ENCODE data around the gene ANKRD40CL. TPM values are rescaled to one million over a fixed set of nuclear protein-coding genes. Genes with fewer than 3 reads are reported as not detected.

The ANKRD40CL gene
- polyA plus RNA-seq, 1 of the 3 experiments (the other 2 are of a cell fraction) = not detected

- TF ChIP-seq, protein P1, sequence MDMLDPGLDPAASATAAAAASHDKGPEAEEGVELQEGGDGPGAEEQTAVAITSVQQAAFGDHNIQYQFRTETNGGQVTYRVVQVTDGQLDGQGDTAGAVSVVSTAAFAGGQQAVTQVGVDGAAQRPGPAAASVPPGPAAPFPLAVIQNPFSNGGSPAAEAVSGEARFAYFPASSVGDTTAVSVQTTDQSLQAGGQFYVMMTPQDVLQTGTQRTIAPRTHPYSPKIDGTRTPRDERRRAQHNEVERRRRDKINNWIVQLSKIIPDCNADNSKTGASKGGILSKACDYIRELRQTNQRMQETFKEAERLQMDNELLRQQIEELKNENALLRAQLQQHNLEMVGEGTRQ (IDR thresholded peaks at IDR 0.05; ENCODE audit: borderline replicate concordance, low read depth, low read length) = no peak
- TF ChIP-seq GATA2 (CRISPR knock-in tag; IDR thresholded peaks at IDR 0.05) = no peak
- no peak for TF ChIP-seq MXI1 (IDR thresholded peaks at IDR 0.05; ENCODE audit: low read depth, low read length)
- no peak for TF ChIP-seq FOXM1 (IDR thresholded peaks at IDR 0.05; ENCODE audit: low read depth)
- no peak for TF ChIP-seq NFIC (IDR thresholded peaks at IDR 0.05; ENCODE audit: borderline replicate concordance)
Observed at GRCh38 chr17:50758524-50758923, 8.8 kb downstream of the ANKRD40CL start (continued).

DNA sequence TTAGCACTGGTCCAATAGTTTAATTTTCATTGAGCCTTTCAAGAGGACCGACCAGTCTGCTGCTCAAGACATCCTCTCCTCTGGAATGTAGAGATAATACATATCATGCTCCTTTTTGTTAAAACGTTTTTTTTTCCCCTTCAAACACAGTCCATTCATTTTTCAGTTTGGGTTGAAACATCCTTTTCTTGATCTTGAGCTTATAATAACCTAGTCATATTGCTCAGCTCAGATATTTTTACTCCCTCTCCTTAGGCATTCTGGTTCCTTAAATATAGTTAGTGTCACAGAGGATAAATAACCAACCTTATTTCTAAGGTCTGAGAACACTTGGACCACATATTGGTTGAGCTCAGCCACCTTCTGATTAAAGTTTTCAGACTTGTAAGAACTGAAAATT lies 12.8 kb downstream of the ANKRD40CL start:
- no peak for DNase-seq
- Histone ChIP-seq H3K9ac (no peak overlapping the region), H3K27me3 (ENCODE audit: insufficient read depth) (no peaks in the 10 kb centered on the region), H3K4me1 (ENCODE audit: control insufficient read depth in 1 of 2, insufficient read depth in 2 of 2, low read depth in 1 of 2, low read length in 1 of 2) (no peaks in the 10 kb centered on the region), H3K27ac (ENCODE audit: low read depth in 2 of 2, low read length in 1 of 2) (no peak overlapping the region), H3K4me3 (ENCODE audit: low read depth in 2 of 2, low read length in 1 of 2) (no peak overlapping the region), H4K20me1 (ENCODE audit: insufficient read depth) (no peaks in the 10 kb centered on the region), H3K36me3 (replicated peaks in 1 of 2; ENCODE audit: control insufficient read depth in 1 of 2, insufficient read depth in 2 of 2, low read length in 1 of 2) (peaks cover 64 to 67% of the 10 kb centered on the region in 2 experiments), H3K9me2 (no peaks in the 10 kb centered on the region), H3F3A (replicated peaks; ENCODE audit: insufficient read depth) (peaks cover 57% of the 10 kb centered on the region), H2AFZ (ENCODE audit: low read depth) (no peak overlapping the region), H3K79me2 (ENCODE audit: insufficient read depth) (0 out of 2 replicates have a peak, but pooled peaks cover 2% of the 10 kb centered on the region), H3K4me2 (no peak overlapping the region), H3K9me3 (no peaks in the 10 kb centered on the region)
- POLR2A ChIA-PET = no interaction called here
- TF ChIP-seq MAX (IDR thresholded peaks at IDR 0.05; ENCODE audit: low read depth) (no peak), SIN3A (IDR thresholded peaks at IDR 0.05; ENCODE audit: borderline replicate concordance, low read depth, low read length) (no peak), TCF12 (IDR thresholded peaks at IDR 0.05) (no peak), RCOR1 (IDR thresholded peaks at IDR 0.05; ENCODE audit: low read length) (no peak), RXRA (IDR thresholded peaks at IDR 0.05; ENCODE audit: borderline replicate concordance, low read depth) (no peak), FOXM1 (IDR thresholded peaks at IDR 0.05; ENCODE audit: low read depth) (no peak), FOXJ3 (CRISPR knock-in tag; IDR thresholded peaks at IDR 0.05) (no peak), NRF1 (IDR thresholded peaks at IDR 0.05; ENCODE audit: low read depth, low read length) (no peak), FOSL2 (IDR thresholded peaks at IDR 0.05; ENCODE audit: borderline replicate concordance, low read depth) (no peak), MXI1 (IDR thresholded peaks at IDR 0.05; ENCODE audit: low read depth, low read length) (no peak)
- TF ChIP-seq, protein P2, sequence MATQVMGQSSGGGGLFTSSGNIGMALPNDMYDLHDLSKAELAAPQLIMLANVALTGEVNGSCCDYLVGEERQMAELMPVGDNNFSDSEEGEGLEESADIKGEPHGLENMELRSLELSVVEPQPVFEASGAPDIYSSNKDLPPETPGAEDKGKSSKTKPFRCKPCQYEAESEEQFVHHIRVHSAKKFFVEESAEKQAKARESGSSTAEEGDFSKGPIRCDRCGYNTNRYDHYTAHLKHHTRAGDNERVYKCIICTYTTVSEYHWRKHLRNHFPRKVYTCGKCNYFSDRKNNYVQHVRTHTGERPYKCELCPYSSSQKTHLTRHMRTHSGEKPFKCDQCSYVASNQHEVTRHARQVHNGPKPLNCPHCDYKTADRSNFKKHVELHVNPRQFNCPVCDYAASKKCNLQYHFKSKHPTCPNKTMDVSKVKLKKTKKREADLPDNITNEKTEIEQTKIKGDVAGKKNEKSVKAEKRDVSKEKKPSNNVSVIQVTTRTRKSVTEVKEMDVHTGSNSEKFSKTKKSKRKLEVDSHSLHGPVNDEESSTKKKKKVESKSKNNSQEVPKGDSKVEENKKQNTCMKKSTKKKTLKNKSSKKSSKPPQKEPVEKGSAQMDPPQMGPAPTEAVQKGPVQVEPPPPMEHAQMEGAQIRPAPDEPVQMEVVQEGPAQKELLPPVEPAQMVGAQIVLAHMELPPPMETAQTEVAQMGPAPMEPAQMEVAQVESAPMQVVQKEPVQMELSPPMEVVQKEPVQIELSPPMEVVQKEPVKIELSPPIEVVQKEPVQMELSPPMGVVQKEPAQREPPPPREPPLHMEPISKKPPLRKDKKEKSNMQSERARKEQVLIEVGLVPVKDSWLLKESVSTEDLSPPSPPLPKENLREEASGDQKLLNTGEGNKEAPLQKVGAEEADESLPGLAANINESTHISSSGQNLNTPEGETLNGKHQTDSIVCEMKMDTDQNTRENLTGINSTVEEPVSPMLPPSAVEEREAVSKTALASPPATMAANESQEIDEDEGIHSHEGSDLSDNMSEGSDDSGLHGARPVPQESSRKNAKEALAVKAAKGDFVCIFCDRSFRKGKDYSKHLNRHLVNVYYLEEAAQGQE (IDR thresholded peaks at IDR 0.05; ENCODE audit: low read depth, low read length) = no peak
- TF ChIP-seq, protein P3, sequence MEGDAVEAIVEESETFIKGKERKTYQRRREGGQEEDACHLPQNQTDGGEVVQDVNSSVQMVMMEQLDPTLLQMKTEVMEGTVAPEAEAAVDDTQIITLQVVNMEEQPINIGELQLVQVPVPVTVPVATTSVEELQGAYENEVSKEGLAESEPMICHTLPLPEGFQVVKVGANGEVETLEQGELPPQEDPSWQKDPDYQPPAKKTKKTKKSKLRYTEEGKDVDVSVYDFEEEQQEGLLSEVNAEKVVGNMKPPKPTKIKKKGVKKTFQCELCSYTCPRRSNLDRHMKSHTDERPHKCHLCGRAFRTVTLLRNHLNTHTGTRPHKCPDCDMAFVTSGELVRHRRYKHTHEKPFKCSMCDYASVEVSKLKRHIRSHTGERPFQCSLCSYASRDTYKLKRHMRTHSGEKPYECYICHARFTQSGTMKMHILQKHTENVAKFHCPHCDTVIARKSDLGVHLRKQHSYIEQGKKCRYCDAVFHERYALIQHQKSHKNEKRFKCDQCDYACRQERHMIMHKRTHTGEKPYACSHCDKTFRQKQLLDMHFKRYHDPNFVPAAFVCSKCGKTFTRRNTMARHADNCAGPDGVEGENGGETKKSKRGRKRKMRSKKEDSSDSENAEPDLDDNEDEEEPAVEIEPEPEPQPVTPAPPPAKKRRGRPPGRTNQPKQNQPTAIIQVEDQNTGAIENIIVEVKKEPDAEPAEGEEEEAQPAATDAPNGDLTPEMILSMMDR (IDR thresholded peaks at IDR 0.05) = no peak
- 60% methylated on average over 2 of the region's 2 CpGs for WGBS (ENCODE audit: low lambda C conversion rate)
- CTCF ChIA-PET = interaction anchor here (0.6 to 1.7 kb wide), 4 partner anchors 20 to 204 kb away, joined by 3 to 5 read pairs (median 3); no protein-coding TSS in a partner anchor
